AG10803 (cell line): ENCODE results near the gene MAGI1.
A peak's percentile ranks its signal among the peaks of the same experiment; 100 is the strongest.

Experiments used
- DNase-seq: peaks from one replicate; pipeline ENCODE4 v3.0.0; 2010; ENCODE audit warnings: low read depth
- H3K4me3 ChIP-seq: 2 replicates; pipeline ENCODE4 v1.5.1; 2011; ENCODE audit warnings: mild to moderate bottlenecking, low read length, control low read depth
- TF ChIP-seq, protein P1 (sequence below): conservative IDR thresholded peaks from 2 replicates; pipeline ENCODE4 v1.5.1; 2011; ENCODE audit warnings: mild to moderate bottlenecking, low read length, control low read depth, inconsistent platforms

MAGI1 gene

DNA sequence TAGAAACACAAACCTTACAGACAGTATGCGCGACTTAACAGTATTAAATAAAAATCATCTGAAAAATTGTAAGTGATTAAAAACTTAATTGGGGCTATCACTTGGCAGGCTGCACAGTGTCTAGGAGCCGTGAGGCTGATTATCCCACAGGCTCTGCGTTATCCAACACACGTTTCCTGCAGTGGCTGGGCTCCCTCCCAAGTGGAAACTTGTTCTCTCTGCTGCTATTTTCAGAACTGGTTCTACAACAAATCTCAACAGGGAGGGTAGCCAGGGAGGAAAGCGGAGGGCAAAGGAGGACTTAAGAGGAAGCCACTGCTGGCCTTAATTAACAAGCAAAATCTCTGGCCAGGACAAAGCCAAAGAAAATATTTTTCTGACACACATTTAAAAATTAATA is 555.2 kb downstream of the MAGI1 start:
- TF ChIP-seq, protein P1, sequence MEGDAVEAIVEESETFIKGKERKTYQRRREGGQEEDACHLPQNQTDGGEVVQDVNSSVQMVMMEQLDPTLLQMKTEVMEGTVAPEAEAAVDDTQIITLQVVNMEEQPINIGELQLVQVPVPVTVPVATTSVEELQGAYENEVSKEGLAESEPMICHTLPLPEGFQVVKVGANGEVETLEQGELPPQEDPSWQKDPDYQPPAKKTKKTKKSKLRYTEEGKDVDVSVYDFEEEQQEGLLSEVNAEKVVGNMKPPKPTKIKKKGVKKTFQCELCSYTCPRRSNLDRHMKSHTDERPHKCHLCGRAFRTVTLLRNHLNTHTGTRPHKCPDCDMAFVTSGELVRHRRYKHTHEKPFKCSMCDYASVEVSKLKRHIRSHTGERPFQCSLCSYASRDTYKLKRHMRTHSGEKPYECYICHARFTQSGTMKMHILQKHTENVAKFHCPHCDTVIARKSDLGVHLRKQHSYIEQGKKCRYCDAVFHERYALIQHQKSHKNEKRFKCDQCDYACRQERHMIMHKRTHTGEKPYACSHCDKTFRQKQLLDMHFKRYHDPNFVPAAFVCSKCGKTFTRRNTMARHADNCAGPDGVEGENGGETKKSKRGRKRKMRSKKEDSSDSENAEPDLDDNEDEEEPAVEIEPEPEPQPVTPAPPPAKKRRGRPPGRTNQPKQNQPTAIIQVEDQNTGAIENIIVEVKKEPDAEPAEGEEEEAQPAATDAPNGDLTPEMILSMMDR, result no peak
- no peak overlapping the region for H3K4me3 ChIP-seq
- peak; percentile 72 for DNase-seq

DNA sequence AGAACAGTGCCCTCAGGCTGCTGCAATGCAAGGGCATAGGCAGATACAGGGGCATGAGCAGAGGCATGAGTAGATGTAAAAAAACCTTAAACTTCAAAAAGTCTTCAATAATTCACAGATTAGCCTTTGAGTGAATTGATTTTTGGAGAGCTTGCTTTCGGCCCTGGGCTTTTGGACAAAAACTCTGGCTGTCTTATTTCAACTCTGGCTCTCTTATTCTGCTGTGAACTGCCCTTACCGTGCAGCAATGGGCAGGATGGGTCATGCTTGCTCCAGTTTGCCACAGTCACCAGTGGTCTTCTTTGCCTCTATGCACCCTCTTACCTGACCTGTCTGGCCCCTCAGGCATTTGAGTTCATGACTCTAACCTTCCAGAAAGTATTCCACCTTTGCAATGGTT is 555.7 kb downstream of the MAGI1 start:
- no peak for DNase-seq
- TF ChIP-seq, protein P1, result no peak
- no peak overlapping the region for H3K4me3 ChIP-seq

GRCh38 chr3:65481085-65481484 is 557.6 kb downstream of the MAGI1 start:
- no peak for DNase-seq
- TF ChIP-seq, protein P1, result no peak
- H3K4me3 ChIP-seq, result no peak overlapping the region

GRCh38 chr3:65479990-65480389 is 558.7 kb downstream of the MAGI1 start:
- TF ChIP-seq, protein P1, result no peak
- no peak overlapping the region for H3K4me3 ChIP-seq
- peak; percentile 76 for DNase-seq

GRCh38 chr3:65478551-65479500 is 559.9 kb downstream of the MAGI1 start:
- no peak for DNase-seq
- no peak overlapping the region for H3K4me3 ChIP-seq

DNA sequence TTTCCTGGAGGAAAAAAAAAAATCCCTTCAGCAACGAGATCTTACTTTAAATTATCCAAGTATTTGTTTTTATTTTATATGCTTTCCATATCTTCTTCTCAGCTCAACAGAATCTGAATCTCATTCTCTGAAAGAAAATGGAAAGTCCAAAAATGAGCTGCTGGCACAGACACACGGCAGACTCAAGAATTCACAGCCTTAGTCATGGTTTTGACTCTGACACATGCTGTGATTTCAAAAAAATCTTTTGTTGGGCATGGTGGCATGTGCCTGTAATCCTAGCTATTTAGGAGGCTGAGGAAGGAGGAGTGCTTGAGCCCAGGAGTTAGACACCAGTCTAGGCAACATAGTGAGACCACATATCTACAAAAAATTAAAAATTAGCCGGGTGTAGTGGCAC is 565.0 kb downstream of the MAGI1 start:
- peak; percentile 51 for DNase-seq
- H3K4me3 ChIP-seq, result no peak overlapping the region
- TF ChIP-seq, protein P1, result no peak

More at GRCh38 chr3:65478551-65479500, 559.9 kb downstream of the MAGI1 start:
- TF ChIP-seq, protein P1, result no peak

- TF ChIP-seq, protein P1, result no peak
- DNase-seq, result no peak
Observed at GRCh38 chr3:65472501-65472900, 566.2 kb downstream of the MAGI1 start.

More at GRCh38 chr3:65472501-65472900, 566.2 kb downstream of the MAGI1 start:
- H3K4me3 ChIP-seq, result no peak overlapping the region
